Measurements from ENCODE around the gene VIPR1. TPM values are rescaled to one million over a fixed set of nuclear protein-coding genes. Genes with fewer than 3 reads are reported as not detected.
"Not testable (repeated sequence)": the region's sequence is repeated elsewhere in the genome, so short reads cannot be mapped to it uniquely, and the experiment has no call there.

VIPR1 gene
- total RNA-seq, 1 donor from 2014 or later: 0.68 TPM

DNA sequence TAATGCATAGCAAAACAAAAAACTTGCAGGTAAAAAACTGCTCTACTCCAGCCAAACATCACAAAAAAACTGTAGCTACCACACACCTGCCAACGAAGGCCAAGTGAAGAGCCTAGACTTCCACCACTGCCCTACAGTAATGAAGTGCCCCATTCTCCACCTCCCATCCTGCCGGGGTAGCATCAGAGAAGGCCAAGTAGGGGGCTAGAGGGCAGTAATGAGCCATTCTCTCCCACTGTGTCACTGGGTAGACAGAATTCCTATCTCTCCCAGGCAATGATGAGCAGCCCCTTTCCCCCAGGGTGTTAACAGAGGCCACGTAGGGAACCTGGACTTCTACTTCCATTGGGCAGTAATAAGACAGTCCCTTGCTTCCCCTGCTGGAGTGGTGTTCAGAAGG, 69.8 kb downstream of the VIPR1 start:
- peak; percentile 67 for DNase-seq
- Mint-ChIP-seq H3K4me3 (no peak overlapping the region), H3K36me3 (ENCODE audit: low read depth) (peaks cover 58% of the 10 kb centered on the region), H3K27me3 (no peaks in the 10 kb centered on the region), H3K4me1 (peaks cover 17% of the 10 kb centered on the region), H3K9me3 (peaks cover 4% of the 10 kb centered on the region), H3K27ac (no peak overlapping the region)
- intact Hi-C loops (cut with micrococcal nuclease): no loop called here

DNA sequence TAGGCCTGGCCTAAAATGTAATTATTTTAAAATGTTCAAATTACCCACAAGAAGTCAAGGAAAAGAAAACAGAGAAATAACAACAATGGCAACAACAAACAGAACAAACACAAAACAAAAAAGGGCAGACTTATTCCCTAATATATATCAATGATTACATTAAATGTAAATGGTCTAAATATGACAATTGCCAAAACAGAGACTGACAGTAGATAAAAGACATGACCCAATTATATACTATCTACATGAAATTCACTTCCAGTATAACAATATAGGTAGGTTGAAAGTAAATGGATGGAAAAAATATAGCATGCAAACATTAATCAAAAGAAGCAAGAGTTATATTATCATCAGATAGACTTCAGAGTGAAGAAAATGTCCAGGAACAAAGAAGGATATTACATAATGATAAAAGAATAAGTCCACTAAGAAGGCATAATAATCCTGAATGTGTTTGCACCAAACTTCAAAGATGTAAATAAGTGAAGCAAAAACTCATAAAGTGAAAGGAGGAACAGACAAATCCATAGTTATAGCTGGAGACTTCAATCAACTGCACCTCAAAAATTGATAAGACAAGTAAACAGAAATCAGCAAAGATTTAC, 72.8 kb downstream of the VIPR1 start:
- Mint-ChIP-seq H3K27me3 (no peaks in the 10 kb centered on the region), H3K36me3 (ENCODE audit: low read depth) (peaks cover 60% of the 10 kb centered on the region), H3K9me3 (peaks cover 4% of the 10 kb centered on the region), H3K4me1 (peaks cover 21% of the 10 kb centered on the region), H3K27ac (no peak overlapping the region), H3K4me3 (no peak overlapping the region)
- intact Hi-C loops (cut with micrococcal nuclease): no loop called here
- DNase-seq: no peak

DNA sequence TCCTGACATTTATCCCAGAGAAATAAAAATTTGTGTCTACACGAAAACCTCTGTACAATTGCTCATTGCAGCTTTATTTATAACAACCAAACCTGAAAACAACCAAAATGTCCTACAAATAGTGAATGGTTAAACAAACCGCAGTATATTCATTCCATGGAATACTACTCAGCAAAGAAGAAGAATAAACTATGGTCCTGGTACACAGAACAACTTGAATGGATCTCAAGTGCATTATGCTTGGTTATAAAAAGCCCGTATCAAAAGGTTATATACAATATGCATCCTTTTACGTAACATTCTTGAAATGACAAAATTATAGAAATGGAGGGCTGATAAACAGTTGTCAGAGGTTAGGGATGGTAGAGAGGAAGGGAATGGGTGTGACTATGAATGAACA, 75.6 kb downstream of the VIPR1 start:
- Mint-ChIP-seq H3K9me3 (peaks cover 4% of the 10 kb centered on the region), H3K27me3 (no peaks in the 10 kb centered on the region), H3K4me1 (peaks cover 35% of the 10 kb centered on the region), H3K4me3 (no peak overlapping the region), H3K36me3 (ENCODE audit: low read depth) (peaks cover 47% of the 10 kb centered on the region), H3K27ac (no peak overlapping the region)
- no peak for DNase-seq
- intact Hi-C loops (cut with micrococcal nuclease): no loop called here

DNA sequence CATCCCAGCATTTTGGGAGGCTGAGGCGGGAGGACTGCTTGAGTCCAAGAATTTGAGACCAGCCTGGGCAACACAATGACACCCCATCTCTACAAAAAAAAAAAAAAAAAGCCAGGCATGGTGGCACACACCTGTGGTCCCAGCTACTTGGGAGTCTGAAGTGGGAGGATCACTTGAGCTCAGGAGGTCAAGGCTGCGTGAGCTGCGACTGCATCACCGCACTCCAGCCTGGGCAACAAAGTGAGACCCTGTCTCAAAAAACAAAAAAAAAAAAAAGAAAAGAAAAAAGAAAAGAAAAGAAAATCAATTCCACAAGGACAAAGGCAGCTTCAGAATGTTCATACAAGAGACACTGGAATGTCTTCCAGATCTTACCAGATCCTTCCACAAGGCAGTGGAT, 76.9 kb downstream of the VIPR1 start:
- H3K4me3 Mint-ChIP-seq: peak overlapping the region; percentile 32
- H3K9me3 Mint-ChIP-seq; intact Hi-C loops (cut with micrococcal nuclease); DNase-seq; H3K27ac Mint-ChIP-seq; H3K27me3 Mint-ChIP-seq: not testable (repeated sequence)
- H3K4me1 Mint-ChIP-seq: peaks cover 40% of the 10 kb centered on the region
- H3K36me3 Mint-ChIP-seq (ENCODE audit: low read depth): peaks cover 36% of the 10 kb centered on the region

DNA sequence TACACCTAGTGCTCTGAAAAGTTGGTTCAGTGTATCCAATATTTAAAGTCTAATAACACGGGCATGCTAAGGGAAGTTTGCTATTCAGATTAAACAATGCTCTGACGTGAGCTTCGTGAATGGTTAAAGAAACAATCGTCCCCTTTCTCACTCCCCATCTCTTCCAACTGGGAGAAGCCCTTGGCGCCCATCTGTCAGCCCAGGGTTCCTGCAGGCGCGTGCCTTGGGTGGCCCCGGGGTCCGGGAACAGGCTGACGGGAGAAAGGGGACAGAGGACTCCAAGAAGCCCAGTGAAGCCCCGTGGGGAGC, 78.9 kb downstream of the VIPR1 start:
- no peak for DNase-seq
- H3K36me3 Mint-ChIP-seq (ENCODE audit: low read depth): peaks cover 22% of the 10 kb centered on the region
- peak overlapping the region; percentile 93 for H3K4me3 Mint-ChIP-seq
- intact Hi-C loops (cut with micrococcal nuclease): loop anchor here (5.0 kb wide), 1 partner anchor 1041 kb away; the partner anchor contains the start of gene ANO10
- no peaks in the 10 kb centered on the region for H3K9me3 Mint-ChIP-seq
- peaks cover 47% of the 10 kb centered on the region for H3K4me1 Mint-ChIP-seq
- H3K27ac Mint-ChIP-seq: peak overlapping the region; percentile 30
- H3K27me3 Mint-ChIP-seq: no peaks in the 10 kb centered on the region

DNA sequence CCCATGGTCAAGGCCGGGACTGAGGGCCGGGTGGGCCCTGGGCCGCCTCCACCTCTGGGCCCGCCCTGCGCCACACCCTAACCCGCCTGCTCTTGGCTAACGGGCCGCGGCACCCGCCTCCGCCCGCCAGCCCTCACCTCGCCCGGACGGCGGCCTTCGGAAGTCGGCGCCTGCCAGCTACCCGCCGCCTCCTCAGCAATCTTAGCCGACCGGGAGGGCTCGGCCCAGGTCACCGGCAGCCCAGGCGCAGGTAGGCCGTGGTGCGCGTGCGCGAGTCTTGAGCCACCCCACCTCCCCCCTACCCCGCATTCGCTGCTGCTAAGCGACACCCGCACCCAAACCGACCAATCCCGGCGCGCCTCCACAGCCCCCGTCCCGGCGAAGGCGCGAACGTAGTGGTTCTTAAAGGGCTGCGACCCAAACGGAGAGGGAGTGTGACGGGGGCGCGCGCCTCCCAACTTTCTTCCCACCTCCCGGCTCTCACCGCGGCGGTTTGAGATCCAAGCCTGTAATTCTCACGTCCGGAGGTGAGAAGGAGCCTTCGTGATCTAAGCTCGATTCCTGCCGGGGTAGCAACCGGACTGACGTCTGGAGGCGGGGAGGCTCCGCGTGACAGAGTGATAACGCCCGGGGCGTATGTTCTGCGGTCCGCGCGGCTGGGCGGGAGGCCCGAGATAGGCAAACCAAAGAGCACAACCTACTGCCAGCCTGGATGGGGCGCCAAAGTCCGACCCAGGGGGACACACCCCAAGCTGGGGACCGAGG, 79.4 kb downstream of the VIPR1 start, which contains the start of gene SEC22C:
Gene SEC22C, minus strand, starts transcription at position 259 of the 765 bp plus-strand sequence. CDS start 12,921 bp downstream, outside the sequence.
- peak within 1 kb of the TSS; percentile 93 for H3K4me3 Mint-ChIP-seq
- H3K36me3 Mint-ChIP-seq (ENCODE audit: low read depth): peaks cover 22% of the 10 kb centered on the region
- peaks cover 52% of the 10 kb centered on the region for H3K4me1 Mint-ChIP-seq
- no peaks in the 10 kb centered on the region for H3K9me3 Mint-ChIP-seq
- intact Hi-C loops (cut with micrococcal nuclease): loop anchor here (1.0 to 5.0 kb wide), 6 partner anchors 8 to 1040 kb away; partner anchors contain the start of genes ANO10, NKTR and SS18L2
- DNase-seq: peak; percentile 98
- H3K27ac Mint-ChIP-seq: peak within 1 kb of the TSS; percentile 93
- no peaks in the 10 kb centered on the region for H3K27me3 Mint-ChIP-seq

DNA sequence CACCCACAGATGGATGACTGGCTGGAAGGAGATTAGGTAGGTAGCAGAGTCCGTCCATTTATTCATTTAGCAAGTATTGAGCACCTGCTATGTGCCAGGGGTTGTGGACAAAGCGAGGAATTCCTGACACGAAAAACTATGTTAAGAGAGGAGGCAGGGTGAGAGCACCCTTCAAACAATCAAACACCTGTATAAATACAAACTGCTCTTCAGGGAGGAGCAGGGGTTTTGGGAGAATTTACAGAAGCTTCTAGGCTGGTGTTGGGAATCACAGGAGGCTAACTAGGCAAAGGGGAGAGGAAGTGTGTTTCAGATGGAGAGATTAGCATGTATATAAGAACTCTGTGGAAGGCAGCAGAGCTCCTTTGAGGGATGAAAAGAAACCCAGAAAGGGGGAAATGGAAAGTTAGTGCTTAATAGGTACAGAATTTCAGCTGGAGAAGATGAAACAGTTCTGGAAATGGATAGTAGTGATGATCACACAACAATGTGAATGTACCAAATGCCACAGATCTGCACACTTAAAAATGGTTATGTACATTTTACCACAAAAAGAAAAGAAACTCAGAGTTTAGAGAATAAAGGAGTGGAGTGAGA, 80.1 kb downstream of the VIPR1 start:
- Mint-ChIP-seq H3K4me1 (peaks cover 48% of the 10 kb centered on the region), H3K27ac (peak overlapping the region; percentile 93), H3K4me3 (peak overlapping the region; percentile 93), H3K9me3 (no peaks in the 10 kb centered on the region), H3K27me3 (no peaks in the 10 kb centered on the region), H3K36me3 (ENCODE audit: low read depth) (peaks cover 17% of the 10 kb centered on the region)
- no peak for DNase-seq
- intact Hi-C loops (cut with micrococcal nuclease): loop anchor here (1.0 to 5.0 kb wide), 6 partner anchors 8 to 1040 kb away; partner anchors contain the start of genes ANO10, NKTR and SS18L2

Other genes with a start within 250 kb of the VIPR1 start
- not detected in 2 replicates for gene CCK, start 236.5 kb upstream of the VIPR1 start, total RNA-seq
- gene LYZL4, start 92.0 kb upstream of the VIPR1 start, total RNA-seq: not detected in 2 replicates
- gene SEC22C, start 79.3 kb downstream of the VIPR1 start, total RNA-seq: 36.3 and 39.6 TPM in 2 replicates
- gene SS18L2, start 88.2 kb downstream of the VIPR1 start, total RNA-seq: 66.6 and 66.8 TPM in 2 replicates
- 79.5 and 80.9 TPM in 2 replicates for gene NKTR, start 98.0 kb downstream of the VIPR1 start, total RNA-seq
- 1.0 and 1.1 TPM in 2 replicates for gene ZBTB47, start 151.1 kb downstream of the VIPR1 start, total RNA-seq
- not detected in 2 replicates for gene KLHL40, start 182.9 kb downstream of the VIPR1 start, total RNA-seq
- gene HHATL, start 200.2 kb downstream of the VIPR1 start, total RNA-seq: not detected in 2 replicates